Stimulated activated CD4-positive, alpha-beta T cell treated with anti-CD3 and anti-CD28 coated beads, Interleukin-4, amount 100 ng/mL, for 1 hour (primary cell): ENCODE results near the gene KRTAP10-3.
A peak's percentile ranks its signal among the peaks of the same experiment; 100 is the strongest.
"Not testable (repeated sequence)": the region's sequence is repeated elsewhere in the genome, so short reads cannot be mapped to it uniquely, and the experiment has no call there.

Experiments
- DNase-seq: peaks from one replicate; pipeline ENCODE4 v3.0.0-alpha.2; 2020

Gene KRTAP10-3

DNA sequence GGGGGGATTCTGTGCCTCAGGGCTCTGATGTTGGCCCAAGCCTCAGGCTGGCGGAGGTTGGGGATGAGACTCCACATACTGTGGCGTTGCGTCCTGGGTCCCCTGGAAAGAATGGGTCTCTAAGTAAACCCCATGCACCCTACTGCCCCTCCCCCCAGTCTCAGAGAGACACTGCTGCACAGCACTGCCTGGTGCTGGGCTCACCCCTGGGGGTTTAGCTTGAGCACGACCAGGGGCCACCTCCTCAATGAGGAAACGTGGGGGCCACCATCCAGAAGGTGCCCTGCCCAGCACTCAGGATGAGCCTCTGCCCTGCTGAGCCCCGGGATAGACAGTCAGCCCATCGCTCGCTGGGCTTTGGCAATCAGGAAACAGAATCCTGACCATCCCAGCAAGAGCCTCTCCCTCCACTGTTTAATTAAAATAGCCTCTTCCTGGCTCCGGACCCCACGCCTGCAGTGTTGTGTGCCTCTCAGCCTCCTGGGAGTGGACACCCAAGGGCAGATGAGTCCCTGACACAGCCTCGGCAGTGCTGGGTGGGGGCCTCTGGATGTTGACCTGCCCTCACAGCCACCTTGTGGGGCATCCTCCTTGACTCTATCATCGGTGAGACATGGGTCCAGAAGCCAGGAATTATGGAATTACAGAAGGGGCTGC lies 11.4 kb upstream of the KRTAP10-3 start:
- DNase-seq = no peak

DNA sequence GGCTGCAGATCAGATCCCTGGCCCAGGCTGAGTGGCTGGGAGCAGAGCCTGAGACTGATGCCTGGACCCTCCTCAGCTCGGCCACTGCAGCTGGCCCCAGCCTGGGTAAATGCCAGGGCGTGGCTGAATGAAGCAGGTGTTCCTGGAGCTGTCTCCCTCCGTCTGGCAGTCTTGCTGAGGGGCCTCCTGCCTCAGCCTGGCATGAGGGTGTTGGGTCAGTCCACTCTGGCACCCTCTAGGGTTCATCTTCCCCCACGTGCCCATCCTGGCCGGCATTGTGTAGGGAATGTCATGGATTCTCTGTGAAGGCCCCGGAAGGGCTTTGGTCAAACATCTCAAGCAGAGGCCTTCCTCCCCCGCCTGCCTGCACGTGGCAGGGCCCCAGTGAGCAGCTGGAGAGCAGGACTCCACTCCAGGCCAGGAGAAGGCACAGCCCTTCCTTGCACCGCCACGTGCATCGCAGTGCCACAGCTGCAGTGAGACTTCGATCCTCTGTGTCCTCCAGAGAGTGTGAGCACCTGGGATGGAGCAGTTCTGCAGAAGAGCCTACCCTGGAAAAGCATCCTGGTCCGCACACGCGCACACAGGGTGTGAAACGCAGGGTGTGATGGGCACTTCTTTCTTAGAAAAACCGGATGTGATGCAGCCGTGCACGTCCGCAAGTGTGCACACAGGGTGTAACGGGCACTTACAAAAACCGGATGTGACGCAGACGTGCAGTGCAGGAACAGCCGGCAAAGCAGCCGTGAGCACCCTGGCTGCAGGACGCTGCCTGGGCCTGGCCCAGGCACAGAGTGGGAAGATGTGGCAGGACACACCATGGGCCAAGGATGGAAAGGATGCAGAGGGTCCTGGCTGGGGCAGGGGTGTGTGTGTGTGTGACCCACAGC lies 10.3 kb upstream of the KRTAP10-3 start:
- DNase-seq = no peak

- no peak for DNase-seq
Observed at GRCh38 chr21:44568261-44568660, 9.7 kb upstream of the KRTAP10-3 start.

DNA sequence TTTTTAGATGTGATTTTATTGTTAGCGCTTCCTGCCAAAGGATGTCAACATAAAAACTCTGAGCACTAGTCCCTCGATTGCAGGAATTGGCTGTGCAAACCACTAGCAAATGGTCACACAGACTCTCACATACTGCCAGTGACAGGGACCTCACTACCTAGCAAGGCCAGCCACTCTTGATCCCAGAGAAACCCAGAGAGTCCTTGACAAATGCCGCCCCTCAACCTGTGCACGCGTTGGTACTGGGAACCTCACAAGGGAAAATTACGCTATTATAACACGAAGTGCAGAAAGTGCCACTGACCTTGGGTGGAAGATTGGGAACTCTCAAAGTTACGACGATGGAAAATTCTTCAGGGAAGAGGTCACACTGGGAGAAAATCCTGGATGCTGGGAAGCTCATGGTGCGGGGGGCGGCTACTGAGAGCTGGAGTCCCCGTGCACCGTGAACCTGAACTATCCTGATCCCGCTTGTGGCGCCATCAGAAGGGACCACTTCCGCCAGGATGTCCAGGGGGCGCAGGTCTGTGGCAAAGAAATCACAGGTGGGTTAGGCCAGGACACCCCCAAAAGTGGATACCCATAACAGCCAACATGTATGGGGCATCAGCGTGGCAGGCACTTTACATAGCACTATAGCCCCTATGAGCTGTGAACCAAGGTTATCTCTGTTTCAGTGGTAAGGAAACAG lies 9.0 kb upstream of the KRTAP10-3 start:
- no peak for DNase-seq

DNA sequence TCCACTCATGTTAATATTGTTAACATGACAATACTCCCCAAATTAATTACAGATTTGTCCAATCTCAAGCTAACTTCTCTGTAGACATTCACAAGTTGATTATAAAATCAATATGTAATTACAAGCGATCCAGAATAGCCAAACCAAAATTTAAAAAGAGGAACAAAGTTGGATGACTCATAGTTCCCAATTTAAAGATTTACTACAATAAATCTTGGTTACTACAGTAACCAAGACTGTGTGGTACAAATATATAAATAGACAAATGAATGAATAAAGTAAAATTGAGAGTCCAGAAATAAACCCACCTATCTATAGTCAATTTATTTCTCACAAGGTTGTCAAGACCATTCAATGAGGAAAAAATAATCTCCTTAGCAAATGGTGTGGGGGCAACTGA lies 7.8 kb upstream of the KRTAP10-3 start:
- no peak for DNase-seq

GRCh38 chr21:44564886-44565598 lies 6.4 kb upstream of the KRTAP10-3 start:
- DNase-seq = no peak

GRCh38 chr21:44564099-44564498 lies 5.5 kb upstream of the KRTAP10-3 start:
- DNase-seq = no peak

DNA sequence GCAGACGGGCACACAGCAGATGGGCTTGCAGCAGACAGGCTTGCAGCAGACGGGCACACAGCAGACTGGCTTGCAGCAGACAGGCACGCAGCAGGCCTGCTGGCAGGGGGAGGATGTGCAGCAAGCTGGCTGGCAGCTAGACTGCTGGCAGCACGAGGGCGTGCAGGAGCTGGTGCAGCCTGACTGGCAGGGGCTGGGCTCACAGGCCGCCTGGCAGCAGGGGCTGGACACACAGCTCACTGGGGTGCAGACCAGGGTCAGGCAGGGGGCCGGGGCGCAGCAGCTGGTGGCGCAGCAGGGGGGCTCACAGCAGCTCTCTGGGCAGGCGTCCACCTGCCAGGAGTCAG lies 293 bp downstream of the KRTAP10-3 start:
- DNase-seq = not testable (repeated sequence)

DNA sequence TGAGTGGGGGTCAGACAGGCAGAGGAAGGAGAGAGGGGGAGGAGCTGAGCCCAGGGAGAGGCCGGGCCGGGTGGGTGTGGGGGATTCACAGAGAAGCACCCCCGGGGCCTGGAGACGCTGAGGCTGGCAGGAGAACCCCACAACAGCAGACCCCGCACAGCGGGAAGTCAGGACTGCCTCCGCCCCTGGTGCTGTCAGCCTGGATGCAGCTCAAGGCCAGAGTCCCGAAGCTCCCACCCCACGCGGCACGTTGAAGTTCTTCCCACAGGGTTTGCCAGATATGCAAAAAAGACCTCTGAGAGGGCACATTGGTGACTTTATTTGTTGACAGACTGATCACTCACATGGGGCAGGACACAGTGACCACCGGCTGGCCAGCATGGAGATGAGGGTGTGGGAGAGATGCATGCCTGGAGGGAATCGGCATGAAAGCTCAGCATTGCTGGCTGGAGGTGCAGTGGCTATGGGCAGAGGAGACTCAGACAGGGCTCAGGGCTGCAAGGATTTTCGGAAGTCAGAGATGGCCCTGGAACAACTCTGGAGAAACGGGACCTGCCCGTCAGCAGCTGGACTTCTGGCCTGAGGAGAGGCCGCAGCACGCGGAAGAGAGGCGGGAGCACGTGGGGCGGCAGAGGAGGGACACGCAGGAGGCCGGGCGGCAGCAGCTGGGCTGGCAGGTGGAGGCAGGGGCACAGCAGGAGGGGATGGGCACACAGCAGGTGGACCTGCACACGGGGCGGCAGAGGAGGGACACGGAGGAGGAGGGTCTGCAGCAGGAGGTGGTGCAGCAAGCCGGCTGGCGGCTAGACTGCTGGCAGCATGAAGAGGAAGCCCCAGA lies 885 bp downstream of the KRTAP10-3 start:
- no peak for DNase-seq

- DNase-seq = no peak
Observed at GRCh38 chr21:44556879-44557278, 1.7 kb downstream of the KRTAP10-3 start.

- no peak for DNase-seq
Observed at GRCh38 chr21:44555200-44555875, 3.3 kb downstream of the KRTAP10-3 start.

DNA sequence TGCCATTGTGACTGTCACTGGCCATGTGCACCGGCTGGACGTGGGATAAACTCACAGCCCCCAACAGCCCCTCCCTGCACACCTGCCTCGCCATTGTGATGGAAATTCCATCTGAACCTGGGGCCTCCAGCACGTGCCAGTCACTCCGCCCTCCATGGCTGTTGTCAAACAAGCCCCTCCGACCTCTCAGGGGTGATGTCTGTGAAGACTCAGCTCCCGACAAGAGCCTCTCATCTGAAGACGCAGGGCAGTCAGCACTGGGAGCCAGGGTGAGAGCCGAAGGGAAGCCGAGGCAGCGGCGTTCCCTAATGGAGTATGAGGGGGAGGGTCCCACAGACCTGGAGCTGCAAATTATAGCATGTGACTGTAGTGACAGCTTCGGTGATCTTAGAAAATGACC lies 5.9 kb downstream of the KRTAP10-3 start:
- DNase-seq = no peak

DNA sequence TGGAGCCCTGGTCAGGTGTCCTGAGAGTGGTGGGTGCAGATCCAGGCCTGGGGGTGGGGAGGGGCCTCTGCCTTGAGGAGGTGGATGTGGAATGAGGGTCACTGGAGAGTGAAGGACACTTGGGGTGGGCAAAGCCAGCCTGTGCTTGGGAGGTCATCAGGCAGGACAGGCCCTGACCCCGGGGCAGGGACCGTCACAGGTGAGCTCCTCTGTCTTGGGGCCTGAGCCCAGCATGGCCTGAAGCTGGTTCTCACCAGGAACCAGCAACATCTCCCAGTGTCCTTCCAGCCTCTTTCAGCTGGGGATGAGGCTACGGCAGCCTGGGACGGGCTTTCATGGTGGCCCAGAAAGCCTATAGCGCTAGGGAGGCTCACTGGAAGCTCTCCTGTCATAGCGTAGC lies 6.5 kb downstream of the KRTAP10-3 start:
- DNase-seq = no peak

DNA sequence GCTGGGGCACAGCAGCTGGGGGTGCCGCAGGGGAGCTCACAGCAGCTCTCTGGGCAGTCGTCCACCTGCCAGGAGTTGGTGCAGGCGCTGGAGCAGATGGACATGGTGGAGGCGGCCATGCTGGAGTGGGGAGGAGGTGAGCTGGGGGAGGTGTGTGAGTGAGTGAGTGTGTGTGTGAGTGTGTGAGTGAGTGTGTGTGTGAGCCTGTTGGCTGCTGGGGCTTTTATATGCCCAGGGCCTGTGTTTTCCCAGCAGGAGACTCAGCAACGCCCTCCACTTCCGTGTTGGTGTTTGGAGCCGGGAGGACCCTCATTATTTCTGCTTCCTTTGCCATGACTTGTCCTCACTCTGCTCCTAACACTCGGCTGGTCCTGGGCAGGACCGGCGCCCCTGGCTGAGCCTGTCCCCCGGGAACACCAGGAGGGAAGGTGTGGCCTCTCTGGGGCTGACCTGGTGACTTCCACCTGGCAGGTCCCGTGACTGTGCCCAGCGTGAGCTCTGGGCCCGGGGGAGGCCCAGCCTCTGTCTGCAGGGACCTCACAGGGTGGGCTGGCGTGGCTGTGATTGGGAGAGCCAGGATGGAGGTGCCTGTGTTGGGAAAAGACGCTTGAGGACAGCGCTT lies 7.1 kb downstream of the KRTAP10-3 start, which contains the start of gene KRTAP10-2:
KRTAP10-2 (minus strand) TSS at position 166 of the 622 bp plus-strand sequence; CDS start at position 119, 47 bp downstream.
- DNase-seq = no peak

DNA sequence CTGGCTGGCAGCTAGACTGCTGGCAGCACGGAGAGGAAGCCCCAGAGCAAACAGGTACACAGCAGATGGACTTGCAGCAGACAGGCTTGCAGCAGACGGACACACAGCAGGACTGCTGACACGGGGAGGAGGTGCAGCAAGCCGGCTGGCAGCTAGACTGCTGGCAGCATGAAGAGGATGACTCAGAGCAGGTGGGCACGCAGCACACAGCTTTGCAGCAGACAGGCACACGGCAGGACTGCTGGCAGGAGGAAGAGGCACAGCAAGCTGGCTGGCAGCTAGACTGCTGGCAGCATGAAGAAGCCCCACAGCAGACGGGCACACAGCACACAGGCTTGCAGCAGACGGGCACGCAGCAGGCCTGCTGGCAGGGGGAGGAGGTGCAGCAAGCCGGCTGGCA lies 7.8 kb downstream of the KRTAP10-3 start:
- no peak for DNase-seq

DNA sequence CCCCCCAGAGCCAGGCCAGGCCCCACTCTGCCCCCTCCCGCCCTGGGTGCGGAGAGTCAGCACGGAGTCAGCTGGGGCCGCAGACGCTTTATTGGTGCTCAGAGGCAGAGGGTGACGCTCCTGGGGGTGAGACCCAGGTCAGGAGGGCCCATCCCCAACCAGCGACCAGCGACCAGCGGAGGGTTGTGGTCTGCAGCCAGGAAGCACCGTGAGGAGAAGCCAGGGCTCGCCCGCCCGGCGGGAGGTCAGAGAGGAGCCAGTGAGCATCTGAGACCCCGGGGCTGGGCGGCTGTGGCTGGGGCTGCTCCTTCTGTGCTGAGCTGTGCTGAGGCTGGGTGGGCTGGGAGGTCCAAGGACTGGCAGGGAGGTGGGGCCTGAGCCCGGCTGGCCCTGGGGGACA lies 8.3 kb downstream of the KRTAP10-3 start:
- not testable (repeated sequence) for DNase-seq

DNA sequence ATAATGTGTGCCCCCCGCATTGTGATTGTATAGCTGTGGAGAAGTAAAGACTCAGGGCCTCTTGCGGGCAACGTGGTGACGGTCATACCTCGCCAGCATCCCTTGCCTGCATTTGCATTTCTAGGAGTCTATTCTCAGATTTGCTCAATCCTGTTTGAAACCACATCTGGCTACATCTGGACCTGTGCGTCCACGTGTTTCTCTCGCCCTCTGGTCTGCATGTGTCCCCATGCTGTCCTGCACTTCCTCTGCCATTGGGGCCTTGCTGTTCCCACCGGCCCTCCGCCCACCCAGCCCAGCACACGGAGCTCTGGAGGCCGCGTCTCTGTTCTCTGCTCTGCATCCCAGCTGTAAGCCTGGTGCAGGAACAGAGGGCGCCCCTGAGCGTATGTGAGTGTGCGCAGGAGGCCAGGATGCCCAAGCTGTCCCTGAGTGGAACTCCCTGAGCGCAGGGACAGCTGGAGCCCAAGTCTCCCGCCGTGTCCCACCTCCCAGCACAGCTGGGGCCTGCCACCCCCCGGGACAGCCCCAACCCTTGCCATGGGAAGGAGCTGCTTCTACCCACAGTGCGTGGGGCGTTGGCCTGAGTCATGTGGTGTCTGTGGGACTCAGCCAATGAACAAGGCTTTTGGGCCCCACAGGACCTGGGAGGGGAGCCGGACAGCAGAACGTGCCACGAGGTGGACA lies 8.9 kb downstream of the KRTAP10-3 start:
- no peak for DNase-seq

GRCh38 chr21:44548922-44549321 lies 9.7 kb downstream of the KRTAP10-3 start:
- DNase-seq = no peak

- no peak for DNase-seq
Observed at GRCh38 chr21:44548381-44548780, 10.2 kb downstream of the KRTAP10-3 start.

- DNase-seq = peak; percentile 16
Observed at GRCh38 chr21:44547656-44548331, 10.8 kb downstream of the KRTAP10-3 start.
